T follicular helper cell (primary cell): ENCODE results near the gene MT1A.

Experiments used
- DNase-seq: peaks from one replicate; pipeline ENCODE4 v3.0.0-alpha.2; 2020; ENCODE audit warnings: low read depth

Gene MT1A

DNA sequence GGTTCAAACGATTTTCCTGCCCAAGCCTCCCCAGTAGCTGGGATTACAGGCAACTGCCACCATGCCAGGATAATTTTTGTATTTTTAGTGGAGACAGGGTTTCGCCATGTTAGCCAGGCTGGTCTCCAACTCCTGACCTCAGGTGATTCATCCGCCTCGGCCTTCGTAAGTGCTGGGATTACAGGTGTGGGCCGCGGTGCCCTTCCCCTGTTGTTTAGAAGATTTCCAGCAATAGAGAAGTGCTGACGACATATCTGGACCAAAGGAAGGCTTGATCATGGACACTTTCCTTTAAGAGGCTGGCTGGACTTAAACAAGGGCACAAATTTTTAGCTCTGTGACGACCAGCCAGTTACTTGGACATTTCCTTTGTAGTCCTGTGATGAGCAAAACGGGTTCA, 7.3 kb upstream of the MT1A start:
- DNase-seq, result no peak

- no peak for DNase-seq
Observed at GRCh38 chr16:56631832-56632155, 6.7 kb upstream of the MT1A start.

DNA sequence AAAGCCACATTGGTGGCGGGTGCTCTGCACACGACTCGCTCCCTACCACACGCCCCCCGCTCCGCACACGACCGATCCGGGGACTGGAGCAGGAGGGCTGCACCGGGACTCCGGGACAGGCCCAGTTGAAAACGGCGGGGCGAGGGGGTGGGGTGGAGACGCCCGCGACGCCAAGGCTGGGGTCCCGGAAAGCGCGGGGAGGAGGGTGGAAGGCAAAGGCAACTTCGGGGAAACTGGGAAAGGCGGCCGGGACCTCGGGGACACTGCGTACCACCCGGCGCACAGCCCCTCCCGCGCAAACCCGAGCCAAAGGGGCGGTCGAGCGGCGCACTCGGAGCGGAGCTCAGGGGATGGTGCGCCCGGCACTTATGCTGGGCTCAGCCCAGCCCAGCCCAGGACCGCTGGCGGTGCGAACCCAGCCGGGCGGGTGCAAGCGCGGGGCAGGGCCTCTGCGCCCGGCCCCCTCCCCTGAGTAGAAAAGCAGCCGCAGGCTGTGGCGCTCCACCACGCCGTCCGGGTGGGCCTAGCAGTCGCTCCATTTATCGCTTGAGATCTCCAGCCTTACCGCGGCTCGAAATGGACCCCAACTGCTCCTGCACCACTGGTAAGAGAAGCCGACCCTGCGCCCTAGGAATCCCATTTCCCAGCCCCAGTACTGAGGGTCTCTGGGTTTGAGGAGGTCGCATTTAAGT, 6.2 kb upstream of the MT1A start, which contains the start of gene MT1M:
Gene MT1M, plus strand, starts transcription at position 504 of the 692 bp plus-strand sequence. Its CDS starts 73 bp downstream, at position 577.
- no peak for DNase-seq

DNA sequence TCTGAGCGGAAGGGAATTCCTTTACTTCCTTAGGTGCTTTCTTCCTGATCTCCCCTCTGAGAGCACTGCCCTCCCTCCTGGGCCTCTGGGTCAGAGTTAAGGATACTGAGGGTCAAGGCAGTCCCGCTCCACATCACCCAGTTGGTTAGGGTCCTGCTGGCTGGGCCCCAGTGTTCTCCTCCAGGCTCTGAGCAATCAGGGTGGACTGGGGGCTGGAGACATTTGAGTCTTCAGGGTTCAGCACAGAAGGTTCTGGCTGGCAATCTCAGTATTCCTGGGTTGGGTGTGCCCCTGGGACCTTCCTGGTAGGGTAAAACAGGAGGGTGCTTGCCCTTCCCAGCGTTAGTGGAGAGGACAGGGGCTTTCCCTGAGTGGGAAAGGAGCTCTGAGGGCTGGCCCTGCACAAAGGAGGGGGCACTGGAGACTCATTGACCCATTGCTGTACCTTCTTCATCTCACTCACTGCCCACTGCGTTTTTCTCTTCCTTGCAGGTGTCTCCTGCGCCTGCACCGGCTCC, 5.6 kb upstream of the MT1A start:
- no peak for DNase-seq

GRCh38 chr16:56633535-56633934, 4.9 kb upstream of the MT1A start:
- DNase-seq, result no peak

- DNase-seq, result no peak
Observed at GRCh38 chr16:56634715-56635440, 3.6 kb upstream of the MT1A start.

DNA sequence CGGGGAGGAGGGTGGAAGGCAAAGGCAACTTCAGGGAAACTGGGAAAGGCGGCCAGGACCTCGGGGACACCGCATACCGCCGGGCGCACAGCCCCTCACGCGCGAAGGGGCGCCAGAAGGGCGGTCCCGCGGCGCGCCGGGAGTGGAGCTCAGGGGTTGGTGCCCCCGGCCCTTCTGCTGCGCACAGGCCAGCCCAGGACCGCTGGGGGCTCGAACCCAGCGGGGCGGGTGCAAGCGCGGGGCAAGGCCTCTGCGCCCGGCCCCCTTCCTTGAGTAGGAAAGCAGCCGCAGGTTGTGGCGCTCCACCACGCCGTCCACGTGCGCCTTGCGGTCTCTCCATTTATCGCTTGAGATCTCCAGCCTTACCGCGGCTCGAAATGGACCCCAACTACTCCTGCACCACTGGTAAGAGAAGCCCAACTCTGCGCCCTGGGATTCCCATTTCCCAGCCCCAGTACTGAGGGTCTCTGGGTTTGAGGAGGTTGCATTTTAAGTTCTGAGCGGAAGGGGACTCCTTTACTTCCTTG, 3.0 kb upstream of the MT1A start:
- no peak for DNase-seq

GRCh38 chr16:56636616-56637413, 1.7 kb upstream of the MT1A start:
- DNase-seq, result no peak

DNA sequence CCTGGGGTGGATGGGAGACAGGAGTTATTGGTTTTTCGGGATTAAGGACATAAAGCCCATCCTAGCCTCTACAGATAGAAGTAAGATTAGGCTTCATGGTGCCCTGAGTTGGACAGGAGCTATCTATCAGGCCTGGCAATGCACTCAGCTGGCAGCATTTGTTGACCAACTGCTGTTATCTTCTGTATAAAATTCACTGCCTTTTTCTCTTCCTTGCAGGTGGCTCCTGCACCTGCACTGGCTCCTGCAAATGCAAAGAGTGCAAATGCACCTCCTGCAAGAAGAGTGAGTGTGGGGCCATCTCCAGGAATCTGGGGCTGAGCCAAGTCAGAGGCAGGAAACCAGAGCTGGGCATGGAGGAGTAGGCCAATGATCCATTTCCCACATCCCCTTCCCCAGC, 579 bp downstream of the MT1A start:
- no peak for DNase-seq

- DNase-seq, result no peak
Observed at GRCh38 chr16:56640076-56640475, 1.6 kb downstream of the MT1A start.

GRCh38 chr16:56641166-56641565, 2.7 kb downstream of the MT1A start:
- DNase-seq, result no peak

GRCh38 chr16:56643080-56643778, 4.8 kb downstream of the MT1A start:
- DNase-seq, result peak; percentile 52

DNA sequence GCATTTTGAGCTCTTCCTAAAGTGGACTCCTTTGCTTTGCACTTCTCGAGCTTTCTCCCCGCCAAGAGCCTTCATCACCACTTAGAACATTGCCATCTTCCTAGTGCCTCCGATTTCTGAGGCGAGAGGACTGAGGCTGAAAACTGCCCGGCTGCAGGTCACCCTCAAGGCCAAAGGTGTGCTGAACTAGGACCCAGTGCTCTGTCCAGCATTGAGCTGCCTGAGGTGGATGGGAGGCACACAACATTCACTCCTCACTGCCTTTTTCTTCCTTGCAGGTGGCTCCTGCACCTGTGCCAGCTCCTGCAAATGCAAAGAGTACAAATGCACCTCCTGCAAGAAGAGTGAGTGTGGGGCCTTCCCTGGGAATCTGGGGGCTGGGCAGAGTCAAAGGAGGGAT, 5.4 kb downstream of the MT1A start:
- DNase-seq, result no peak

- DNase-seq, result no peak
Observed at GRCh38 chr16:56645311-56645710, 6.8 kb downstream of the MT1A start.

- DNase-seq, result no peak
Observed at GRCh38 chr16:56645838-56646237, 7.4 kb downstream of the MT1A start.

DNA sequence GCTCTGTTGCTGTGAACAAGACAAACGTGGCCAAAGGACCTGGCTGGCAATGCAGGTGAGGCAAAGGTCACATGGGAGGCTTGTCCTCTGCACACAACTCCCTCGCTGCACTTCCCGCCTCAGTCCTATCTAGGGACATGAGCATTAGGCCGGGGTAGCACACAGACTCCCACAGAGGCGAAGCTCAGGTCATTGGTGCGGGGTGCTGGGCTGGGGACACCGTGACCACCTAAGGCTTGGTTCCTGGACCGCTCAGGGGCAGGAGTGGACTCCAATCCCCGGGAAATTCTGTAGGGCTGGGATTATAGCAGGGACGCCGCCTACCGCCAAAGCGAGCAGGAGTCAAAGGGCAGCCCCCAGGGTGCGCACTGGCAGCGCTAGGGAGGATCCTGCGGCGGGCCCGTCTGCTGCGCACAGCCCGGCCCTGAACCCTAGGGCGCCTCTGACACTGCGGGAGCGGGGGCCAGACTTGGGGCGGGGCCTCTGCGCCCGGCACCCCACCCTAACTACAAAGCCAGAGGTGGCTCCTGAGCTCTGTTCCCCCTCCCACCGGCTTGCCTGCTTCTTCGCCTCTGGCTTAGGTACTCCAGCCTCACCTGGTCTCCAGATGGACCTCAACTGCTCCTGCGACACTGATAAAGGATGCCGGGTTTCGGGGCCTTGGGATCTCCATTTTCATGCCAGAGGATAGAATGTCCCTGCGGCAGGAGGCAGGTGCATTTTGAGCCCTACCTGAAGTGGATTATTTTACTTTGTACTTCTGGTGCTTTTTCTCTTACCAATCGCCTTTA, 9.4 kb downstream of the MT1A start:
- DNase-seq, result no peak

DNA sequence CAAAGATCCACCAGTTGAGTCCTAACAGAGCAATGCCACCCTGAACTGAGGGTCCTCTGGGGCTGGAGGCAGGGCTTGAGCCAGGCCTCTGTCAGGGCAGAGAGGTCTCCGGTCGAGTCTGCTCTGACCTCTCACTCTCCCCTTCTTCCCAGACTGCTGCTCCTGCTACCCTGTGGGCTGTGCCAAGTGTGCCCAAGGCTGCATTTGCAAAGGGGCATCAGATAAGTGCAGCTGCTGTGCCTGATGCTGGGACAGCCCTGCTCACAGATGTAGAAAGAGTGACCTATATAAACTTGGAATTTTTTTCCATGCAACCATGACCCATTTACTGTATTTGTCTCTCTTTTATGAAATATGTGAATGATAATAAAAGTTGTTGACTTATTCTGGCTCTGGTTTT, 10.8 kb downstream of the MT1A start:
- DNase-seq, result no peak

- no peak for DNase-seq
Observed at GRCh38 chr16:56649820-56650219, 11.4 kb downstream of the MT1A start.

GRCh38 chr16:56651586-56651985, 13.1 kb downstream of the MT1A start, which contains the start of gene MT1B:
MT1B (plus strand) TSS chr16:56651886; CDS start chr16:56651954, 68 bp downstream.
- no peak for DNase-seq

DNA sequence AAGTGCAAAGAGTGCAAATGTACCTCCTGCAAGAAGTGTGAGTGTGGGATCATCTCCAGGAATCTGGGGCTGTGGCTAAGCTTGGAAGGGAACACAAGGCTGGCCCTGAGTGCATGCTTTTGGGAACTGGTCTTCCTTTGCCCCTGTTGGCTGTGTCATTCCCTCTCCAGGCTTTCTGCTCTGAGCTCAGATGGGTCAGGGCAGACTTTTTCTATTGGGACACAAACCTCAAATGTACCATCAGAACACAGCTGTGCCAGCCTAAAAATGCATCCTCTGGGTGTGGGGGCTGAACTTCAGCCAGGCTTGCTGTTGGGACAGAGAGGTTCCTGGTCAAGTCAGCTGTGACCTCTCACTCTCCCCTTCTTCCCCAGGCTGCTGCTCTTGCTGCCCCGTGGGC, 14.1 kb downstream of the MT1A start:
- no peak for DNase-seq

DNA sequence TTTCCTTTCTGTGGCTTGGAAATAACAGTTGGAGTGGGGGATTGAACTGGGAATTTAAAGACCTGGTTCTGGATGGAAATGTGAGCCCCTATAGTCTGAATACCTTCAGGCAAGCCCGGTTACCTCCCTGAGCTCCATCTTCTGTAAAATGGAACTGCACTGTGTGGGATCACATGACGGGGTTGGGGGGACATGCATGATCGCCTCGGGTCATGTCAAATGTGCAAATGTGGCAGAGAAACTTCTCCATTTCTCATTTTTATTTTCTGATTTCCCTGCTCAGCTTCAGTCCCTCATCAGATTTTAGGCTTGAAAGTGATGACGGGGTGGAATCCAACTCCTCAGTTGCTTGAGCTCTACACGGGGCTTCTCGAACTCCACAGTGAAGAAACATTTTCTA, 14.8 kb downstream of the MT1A start:
- DNase-seq, result no peak
